Measurements from ENCODE around the gene PNPLA6. TPM values are rescaled to one million over a fixed set of nuclear protein-coding genes. Genes with fewer than 3 reads are reported as not detected.

Gene PNPLA6
- total and polyA plus RNA-seq, 2 of the 8 experiments (the other 6 are each of a cell fraction or from before 2014, with no cell fraction given) = 55.1 to 121 TPM

DNA sequence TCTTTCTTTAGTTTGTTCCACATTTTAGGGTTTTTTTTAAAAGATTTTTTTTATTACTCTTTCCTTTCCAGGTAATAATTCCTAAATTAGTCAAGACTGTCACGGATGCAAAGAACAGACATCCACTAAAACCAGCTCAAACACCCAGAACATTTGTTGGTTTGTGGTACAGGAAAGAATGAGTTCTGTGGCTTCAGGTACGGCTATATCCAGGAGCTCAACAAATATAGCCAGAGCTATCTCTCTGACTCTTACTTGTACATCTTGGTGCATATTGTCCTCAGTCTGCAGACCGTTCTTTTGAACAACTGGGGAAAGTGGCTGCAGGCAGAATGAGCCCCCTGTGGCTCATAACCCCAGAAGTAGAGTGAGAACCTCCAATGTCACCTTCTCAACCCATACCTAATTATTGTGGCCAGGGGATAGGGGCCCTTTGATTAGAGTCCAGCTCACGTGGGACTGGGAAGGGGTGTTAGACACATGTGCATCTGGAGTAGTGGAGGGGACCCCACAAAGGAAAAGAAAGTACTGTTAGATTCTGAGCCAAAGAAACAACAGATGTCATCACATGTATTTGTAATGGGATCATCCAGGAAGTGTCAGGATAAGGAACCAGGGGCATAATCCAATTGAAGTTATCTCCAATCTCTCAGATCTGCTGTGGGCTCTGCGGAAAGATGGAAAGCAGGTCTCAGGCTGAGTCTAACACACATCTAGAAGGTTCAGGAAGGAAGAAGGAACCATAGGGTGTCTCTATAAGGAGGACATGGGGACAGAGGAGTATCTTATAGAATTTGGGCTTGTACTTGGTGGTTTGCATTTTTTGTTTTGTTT, 21.5 kb upstream of the PNPLA6 start (continued):
- TF ChIP-seq KDM1A (IDR thresholded peaks at IDR 0.05; ENCODE audit: borderline replicate concordance, low read length) (no peak), POU5F1 (IDR thresholded peaks at IDR 0.05; ENCODE audit: low read depth, low read length) (no peak), CEBPB (IDR thresholded peaks at IDR 0.05; ENCODE audit: low read depth, low read length) (no peak), SP1 (IDR thresholded peaks at IDR 0.05; ENCODE audit: low read depth, low read length) (no peak), SIX5 (IDR thresholded peaks at IDR 0.05; ENCODE audit: low read depth, low read length) (no peak), POLR2A (IDR thresholded peaks at IDR 0.05; ENCODE audit: control extremely low read depth in 1 of 2, low read depth in 2 of 2, low read length in 2 of 2) (no peak)

Data from H1 (cell line).